ENCODE data around the gene NMBR. TPM values are rescaled to one million over a fixed set of nuclear protein-coding genes. Genes with fewer than 3 reads are reported as not detected.

The NMBR gene
- total RNA-seq, 1 experiment from 2014 or later, result not detected

DNA sequence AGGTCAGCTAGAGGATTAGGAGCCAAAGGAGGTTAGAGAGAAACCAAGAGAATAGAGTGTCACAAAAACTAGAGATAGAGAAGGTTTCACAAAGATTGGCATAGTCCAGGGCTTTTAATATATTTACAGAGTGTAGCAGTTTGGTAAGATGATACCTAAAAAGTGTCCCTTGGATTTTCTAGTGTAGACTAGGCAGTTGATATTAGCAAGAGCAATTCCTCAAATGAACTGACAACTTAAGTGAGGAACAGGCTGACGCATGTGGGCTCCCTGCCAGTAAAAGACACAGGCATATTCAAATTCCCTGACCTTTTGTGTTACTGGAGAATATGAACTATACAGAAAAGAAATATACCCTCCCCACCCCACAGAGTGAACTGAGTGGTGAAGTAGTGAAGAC lies 40.3 kb upstream of the NMBR start:
- H3K9me3 ChIP-seq (ENCODE audit: control insufficient read depth, insufficient read depth, low read depth, low read length), result no peaks in the 10 kb centered on the region
- H3K27ac ChIP-seq (ENCODE audit: low read length), result no peak overlapping the region
- intact Hi-C loops (cut with micrococcal nuclease; ENCODE audit: unreplicated experiment), result no loop called here
- no peak for DNase-seq (ENCODE audit: low read depth, low spot score)
- H3K36me3 ChIP-seq (ENCODE audit: control insufficient read depth, insufficient read depth, low read length), result peaks cover 7% of the 10 kb centered on the region; the same call in 1 of the 2 replicates
- no peak overlapping the region for H3K4me3 ChIP-seq (ENCODE audit: low read depth in 2 of 2, low read length in 2 of 2)
- POLR2A ChIA-PET, result interaction anchor here (0.7 kb wide), 1 partner anchor 31 kb away, joined by 10 read pairs; no protein-coding TSS in a partner anchor
- in situ Hi-C loops (cut with HindIII; ENCODE audit: low pct_unique_long_range_greater_than_20kb, low sequenced_read_pairs), result no loop called here
- CTCF ChIA-PET, result interaction anchor here (1.1 to 1.4 kb wide), 2 partner anchors 10 to 31 kb away, joined by 3 to 4 read pairs; no protein-coding TSS in a partner anchor
- TF ChIP-seq POLR2AphosphoS5 (IDR thresholded peaks at IDR 0.05; ENCODE audit: low read depth, low read length), result no peak
- no peak for TF ChIP-seq TCF7L2 (IDR thresholded peaks at IDR 0.05; ENCODE audit: low read depth, low read length)
- TF ChIP-seq, protein P1, sequence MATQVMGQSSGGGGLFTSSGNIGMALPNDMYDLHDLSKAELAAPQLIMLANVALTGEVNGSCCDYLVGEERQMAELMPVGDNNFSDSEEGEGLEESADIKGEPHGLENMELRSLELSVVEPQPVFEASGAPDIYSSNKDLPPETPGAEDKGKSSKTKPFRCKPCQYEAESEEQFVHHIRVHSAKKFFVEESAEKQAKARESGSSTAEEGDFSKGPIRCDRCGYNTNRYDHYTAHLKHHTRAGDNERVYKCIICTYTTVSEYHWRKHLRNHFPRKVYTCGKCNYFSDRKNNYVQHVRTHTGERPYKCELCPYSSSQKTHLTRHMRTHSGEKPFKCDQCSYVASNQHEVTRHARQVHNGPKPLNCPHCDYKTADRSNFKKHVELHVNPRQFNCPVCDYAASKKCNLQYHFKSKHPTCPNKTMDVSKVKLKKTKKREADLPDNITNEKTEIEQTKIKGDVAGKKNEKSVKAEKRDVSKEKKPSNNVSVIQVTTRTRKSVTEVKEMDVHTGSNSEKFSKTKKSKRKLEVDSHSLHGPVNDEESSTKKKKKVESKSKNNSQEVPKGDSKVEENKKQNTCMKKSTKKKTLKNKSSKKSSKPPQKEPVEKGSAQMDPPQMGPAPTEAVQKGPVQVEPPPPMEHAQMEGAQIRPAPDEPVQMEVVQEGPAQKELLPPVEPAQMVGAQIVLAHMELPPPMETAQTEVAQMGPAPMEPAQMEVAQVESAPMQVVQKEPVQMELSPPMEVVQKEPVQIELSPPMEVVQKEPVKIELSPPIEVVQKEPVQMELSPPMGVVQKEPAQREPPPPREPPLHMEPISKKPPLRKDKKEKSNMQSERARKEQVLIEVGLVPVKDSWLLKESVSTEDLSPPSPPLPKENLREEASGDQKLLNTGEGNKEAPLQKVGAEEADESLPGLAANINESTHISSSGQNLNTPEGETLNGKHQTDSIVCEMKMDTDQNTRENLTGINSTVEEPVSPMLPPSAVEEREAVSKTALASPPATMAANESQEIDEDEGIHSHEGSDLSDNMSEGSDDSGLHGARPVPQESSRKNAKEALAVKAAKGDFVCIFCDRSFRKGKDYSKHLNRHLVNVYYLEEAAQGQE (IDR thresholded peaks at IDR 0.05; ENCODE audit: insufficient read depth in 1 of 2, low read depth in 2 of 2, low read length in 1 of 2), result no peak
- TF ChIP-seq SIN3A (IDR thresholded peaks at IDR 0.05; ENCODE audit: borderline replicate concordance, insufficient read depth, low read depth, low read length), result no peak
- TF ChIP-seq, protein P2, sequence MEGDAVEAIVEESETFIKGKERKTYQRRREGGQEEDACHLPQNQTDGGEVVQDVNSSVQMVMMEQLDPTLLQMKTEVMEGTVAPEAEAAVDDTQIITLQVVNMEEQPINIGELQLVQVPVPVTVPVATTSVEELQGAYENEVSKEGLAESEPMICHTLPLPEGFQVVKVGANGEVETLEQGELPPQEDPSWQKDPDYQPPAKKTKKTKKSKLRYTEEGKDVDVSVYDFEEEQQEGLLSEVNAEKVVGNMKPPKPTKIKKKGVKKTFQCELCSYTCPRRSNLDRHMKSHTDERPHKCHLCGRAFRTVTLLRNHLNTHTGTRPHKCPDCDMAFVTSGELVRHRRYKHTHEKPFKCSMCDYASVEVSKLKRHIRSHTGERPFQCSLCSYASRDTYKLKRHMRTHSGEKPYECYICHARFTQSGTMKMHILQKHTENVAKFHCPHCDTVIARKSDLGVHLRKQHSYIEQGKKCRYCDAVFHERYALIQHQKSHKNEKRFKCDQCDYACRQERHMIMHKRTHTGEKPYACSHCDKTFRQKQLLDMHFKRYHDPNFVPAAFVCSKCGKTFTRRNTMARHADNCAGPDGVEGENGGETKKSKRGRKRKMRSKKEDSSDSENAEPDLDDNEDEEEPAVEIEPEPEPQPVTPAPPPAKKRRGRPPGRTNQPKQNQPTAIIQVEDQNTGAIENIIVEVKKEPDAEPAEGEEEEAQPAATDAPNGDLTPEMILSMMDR (IDR thresholded peaks at IDR 0.05), result no peak
- no peaks in the 10 kb centered on the region for H3K27me3 ChIP-seq (ENCODE audit: control insufficient read depth, insufficient read depth, low read length)
- BruUV-seq (replicated peaks), result no TSS peak
- no peak for ATAC-seq
- peaks cover 4% of the 10 kb centered on the region; the same call in 1 of the 2 replicates for H3K4me1 ChIP-seq (ENCODE audit: control insufficient read depth, insufficient read depth, low read length)

DNA sequence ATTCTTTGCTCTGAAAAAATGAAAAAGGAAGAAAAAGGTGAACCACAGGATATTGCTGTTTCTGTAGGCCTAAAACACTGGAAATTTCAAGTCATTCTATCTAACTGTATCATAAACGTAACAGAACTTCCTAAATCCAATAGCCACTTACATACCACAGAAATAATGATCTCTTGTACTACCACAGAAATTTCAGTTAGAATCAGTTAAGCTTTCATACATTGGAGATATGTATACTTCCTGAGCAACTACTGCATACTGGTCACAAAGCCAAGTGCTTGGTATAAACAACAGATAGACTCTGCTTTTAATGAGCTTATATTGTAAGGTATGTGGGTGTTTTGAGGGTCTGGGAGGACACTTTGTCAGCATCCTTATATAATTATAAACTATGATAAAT lies 38.7 kb upstream of the NMBR start:
- ChIA-PET POLR2A (no interaction called here), CTCF (no interaction called here)
- no TSS peak for BruUV-seq (replicated peaks)
- DNase-seq (ENCODE audit: low read depth, low spot score) (no peak), ATAC-seq (no peak)
- Histone ChIP-seq H3K27ac (ENCODE audit: low read length) (no peak overlapping the region), H3K9me3 (ENCODE audit: control insufficient read depth, insufficient read depth, low read depth, low read length) (no peaks in the 10 kb centered on the region), H3K4me3 (ENCODE audit: low read depth in 2 of 2, low read length in 2 of 2) (no peak overlapping the region), H3K36me3 (ENCODE audit: control insufficient read depth, insufficient read depth, low read length) (peaks cover 5% of the 10 kb centered on the region; the same call in 1 of the 2 replicates), H3K27me3 (ENCODE audit: control insufficient read depth, insufficient read depth, low read length) (no peaks in the 10 kb centered on the region), H3K4me1 (ENCODE audit: control insufficient read depth, insufficient read depth, low read length) (peaks cover 4% of the 10 kb centered on the region; the same call in 1 of the 2 replicates)
- intact Hi-C loops (cut with micrococcal nuclease; ENCODE audit: unreplicated experiment), result no loop called here
- TF ChIP-seq POLR2AphosphoS5 (IDR thresholded peaks at IDR 0.05; ENCODE audit: low read depth, low read length), result no peak
- TF ChIP-seq TCF7L2 (IDR thresholded peaks at IDR 0.05; ENCODE audit: low read depth, low read length), result no peak
- TF ChIP-seq, protein P1 (IDR thresholded peaks at IDR 0.05; ENCODE audit: insufficient read depth in 1 of 2, low read depth in 2 of 2, low read length in 1 of 2), result no peak
- no peak for TF ChIP-seq SIN3A (IDR thresholded peaks at IDR 0.05; ENCODE audit: borderline replicate concordance, insufficient read depth, low read depth, low read length)
- TF ChIP-seq, protein P2 (IDR thresholded peaks at IDR 0.05), result no peak
- in situ Hi-C loops (cut with HindIII; ENCODE audit: low pct_unique_long_range_greater_than_20kb, low sequenced_read_pairs), result no loop called here

Measured in Panc1 (cell line).